PC-3 (cell line): ENCODE data around the gene SEPTIN2. TPM values are rescaled to one million over a fixed set of nuclear protein-coding genes. Genes with fewer than 3 reads are reported as not detected.
"Not testable (repeated sequence)": the region's sequence is repeated elsewhere in the genome, so short reads cannot be mapped to it uniquely, and the experiment has no call there.

ENCODE experiments used
- ATAC-seq: fragments of 200-7000 bp; cut with Tn5 transposase; 2 replicates; pipeline ENCODE4 v1.9.1; 2020; ENCODE audit warnings: mild to moderate bottlenecking, moderate library complexity
- BruUV-seq: library from RNA; stranded (reverse); fragments of 400-500 nt; replicated peaks from 2 replicates; lab custom pipeline; 2021; lab: Mats Ljungman, UMichigan
- CTCF ChIA-PET: fragments of 300-600 bp; sonication (Branson Sonifier 250); formaldehyde crosslinking; loops from one replicate; lab custom pipeline; 2022; ENCODE audit warnings: antibody characterized with exemption; lab: Charles Lee
- POLR2A ChIA-PET: fragments of 300-600 bp; sonication (Branson Sonifier 250); formaldehyde crosslinking; loops from one replicate; lab custom pipeline; 2022; ENCODE audit warnings: antibody characterized with exemption; ENCODE audit not compliant: unreplicated experiment; lab: Charles Lee
- DNase-seq: peaks from one replicate; pipeline ENCODE4 v3.0.0-alpha.2; 2015
- H2AFZ ChIP-seq: fragments of 300-600 bp; sonication (generic); 2 replicates; pipeline ENCODE4 v1.6.0; 2016; ENCODE audit warnings: antibody characterized with exemption, low read length
- H3F3A ChIP-seq: fragments of 300-600 bp; sonication (generic); one replicate; pipeline ENCODE4 v1.6.0; 2017; ENCODE audit warnings: antibody characterized with exemption, low read length, control low read depth, mild to moderate bottlenecking; ENCODE audit not compliant: unreplicated experiment
- H3K27ac ChIP-seq: fragments of 300-600 bp; sonication (generic); 2 replicates; pipeline ENCODE4 v1.5.1; 2016; ENCODE audit warnings: mild to moderate bottlenecking, low read length
- H3K27me3 ChIP-seq: fragments of 300-600 bp; sonication (generic); 2 replicates; pipeline ENCODE4 v1.6.1; 2016; ENCODE audit warnings: low read length, mixed read lengths
- H3K36me3 ChIP-seq: fragments of 300-600 bp; sonication (generic); 2 replicates; pipeline ENCODE4 v1.6.1; 2016; ENCODE audit warnings: low read depth, mixed run types, low read length, mixed read lengths
- H3K4me1 ChIP-seq: fragments of 300-600 bp; sonication (generic); 2 replicates; pipeline ENCODE4 v1.5.1; 2016; ENCODE audit warnings: low read length; ENCODE audit not compliant: insufficient read depth
- H3K4me2 ChIP-seq: fragments of 300-600 bp; sonication (generic); 2 replicates; pipeline ENCODE4 v1.6.0; 2016; ENCODE audit warnings: low read length
- H3K4me3 ChIP-seq: fragments of 300-600 bp; sonication (generic); 2 replicates; pipeline ENCODE4 v1.5.1; 2016; ENCODE audit warnings: mild to moderate bottlenecking, low read length, mixed read lengths
- H3K79me2 ChIP-seq: fragments of 300-600 bp; sonication (generic); 2 replicates; pipeline ENCODE4 v1.6.1; 2017; ENCODE audit warnings: low read length, mixed read lengths
- H3K9ac ChIP-seq: fragments of 300-600 bp; sonication (generic); 2 replicates; pipeline ENCODE4 v1.6.0; 2016; ENCODE audit warnings: mild to moderate bottlenecking, low read length
- H3K9me2 ChIP-seq: fragments of 300-600 bp; sonication (generic); replicated peaks from 2 replicates; pipeline ENCODE4 v1.6.1; 2016; ENCODE audit warnings: mixed run types, low read length, mixed read lengths
- H3K9me3 ChIP-seq: fragments of 300-600 bp; sonication (generic); 2 replicates; pipeline ENCODE4 v1.6.1; 2016; ENCODE audit warnings: low read length, mixed read lengths
- H4K20me1 ChIP-seq: fragments of 300-600 bp; sonication (generic); 2 replicates; pipeline ENCODE4 v1.6.1; 2016; ENCODE audit warnings: low read length, mixed read lengths
- CTCF ChIP-seq: fragments of 300-600 bp; sonication (generic); conservative IDR thresholded peaks from 2 replicates; pipeline ENCODE4 v1.5.1; 2017; ENCODE audit warnings: antibody characterized with exemption, low read depth, mild to moderate bottlenecking, low read length
- EZH2 ChIP-seq: fragments of 300-600 bp; sonication (generic); IDR thresholded peaks from one replicate; pipeline ENCODE4 v1.6.1; 2017; ENCODE audit warnings: antibody characterized with exemption, mild to moderate bottlenecking, low read length; ENCODE audit not compliant: unreplicated experiment
- EZH2phosphoT487 ChIP-seq: fragments of 300-600 bp; sonication (generic); IDR thresholded peaks from 2 replicates; pipeline ENCODE4 v1.6.1; 2018; ENCODE audit warnings: mild to moderate bottlenecking, antibody characterized with exemption, low read length, borderline replicate concordance
- intact Hi-C: fragments of 100-400 bp; cut with micrococcal nuclease; formaldehyde crosslinking; loops from 2 replicates; pipeline ENCODE4 v1.9.0; 2023
- total RNA-seq: library from RNA; depleted of rRNA; stranded (reverse); fragments of >200 nt; gene quantifications from 2 replicates; pipeline ENCODE4 v1.2.3, GENCODE V29; 2014

The SEPTIN2 gene
- total RNA-seq, 1 experiment from 2014 or later, result 185 TPM

- POLR2A ChIA-PET, result no interaction called here
- Histone ChIP-seq H3K27me3 (no peaks in the 10 kb centered on the region), H3K27ac (no peak overlapping the region), H4K20me1 (peaks cover 26% of the 10 kb centered on the region), H3K9me2 (no peaks in the 10 kb centered on the region), H3K36me3 (peaks cover 4% of the 10 kb centered on the region; the same call in 1 of the 2 replicates), H3K9me3 (no peaks in the 10 kb centered on the region), H3F3A (no peaks in the 10 kb centered on the region), H3K4me3 (no peak overlapping the region), H3K9ac (no peak overlapping the region), H3K79me2 (peaks cover 100% of the 10 kb centered on the region), H3K4me2 (no peak overlapping the region), H3K4me1 (no peaks in the 10 kb centered on the region), H2AFZ (no peak overlapping the region)
- BruUV-seq, result no TSS peak
- intact Hi-C loops, result no loop called here
- CTCF ChIA-PET, result no interaction called here
- TF ChIP-seq EZH2, result no peak
- TF ChIP-seq CTCF, result no peak
- no peak for TF ChIP-seq EZH2phosphoT487
- ATAC-seq (no peak), DNase-seq (no peak)
Observed at GRCh38 chr2:241291977-241292376, 23.7 kb upstream of the SEPTIN2 start.

GRCh38 chr2:241293378-241293797, 22.3 kb upstream of the SEPTIN2 start:
- H2AFZ ChIP-seq, H3K27me3 ChIP-seq, H3K4me1 ChIP-seq, H3K9me3 ChIP-seq, H3K9ac ChIP-seq, H3K36me3 ChIP-seq, H3K4me2 ChIP-seq, intact Hi-C loops, H3F3A ChIP-seq, H3K9me2 ChIP-seq, BruUV-seq, ATAC-seq, POLR2A ChIA-PET, H3K4me3 ChIP-seq, CTCF ChIA-PET, DNase-seq, H3K27ac ChIP-seq: not testable (repeated sequence)
- H4K20me1 ChIP-seq, result peaks cover 28% of the 10 kb centered on the region
- H3K79me2 ChIP-seq, result peaks cover 97% of the 10 kb centered on the region

GRCh38 chr2:241295326-241296095, 20.2 kb upstream of the SEPTIN2 start:
- Histone ChIP-seq H3K4me3 (no peak overlapping the region), H3F3A (no peaks in the 10 kb centered on the region), H2AFZ (no peak overlapping the region), H4K20me1 (peaks cover 32% of the 10 kb centered on the region), H3K36me3 (peaks cover 4% of the 10 kb centered on the region; the same call in 1 of the 2 replicates), H3K27ac (no peak overlapping the region), H3K9me2 (no peaks in the 10 kb centered on the region), H3K79me2 (peaks cover 97% of the 10 kb centered on the region), H3K9ac (no peak overlapping the region), H3K4me2 (no peak overlapping the region), H3K27me3 (no peaks in the 10 kb centered on the region), H3K4me1 (no peaks in the 10 kb centered on the region; the same call in 1 of the 2 replicates), H3K9me3 (no peaks in the 10 kb centered on the region)
- intact Hi-C loops, result no loop called here
- TF ChIP-seq EZH2, result no peak
- TF ChIP-seq EZH2phosphoT487, result no peak
- TF ChIP-seq CTCF, result no peak
- ChIA-PET CTCF (no interaction called here), POLR2A (no interaction called here)
- BruUV-seq, result no TSS peak
- ATAC-seq (no peak), DNase-seq (no peak)
